Measurements from ENCODE around the gene NTMT2. TPM values are rescaled to one million over a fixed set of nuclear protein-coding genes. Genes with fewer than 3 reads are reported as not detected.

NTMT2 gene
- total and polyA plus RNA-seq, 2 of the 8 experiments (the other 6 are each of a cell fraction or from before 2014, with no cell fraction given): 0.38 TPM; not detected in 1

- H3K27ac ChIP-seq (ENCODE audit: low read depth, low read length): no peak overlapping the region
- TF ChIP-seq PHF8 (conservative IDR thresholded peaks at IDR 0.05; ENCODE audit: low read depth, low read length): no peak
- TF ChIP-seq TBP (IDR thresholded peaks at IDR 0.05; ENCODE audit: low read depth, low read length): no peak
- TF ChIP-seq SIX5 (IDR thresholded peaks at IDR 0.05; ENCODE audit: low read depth, low read length): no peak
- no peak for TF ChIP-seq TAF1 (IDR thresholded peaks at IDR 0.05; ENCODE audit: low read depth, low read length)
- TF ChIP-seq USF2 (IDR thresholded peaks at IDR 0.05; ENCODE audit: low read length): no peak
- no peak for TF ChIP-seq EGR1 (IDR thresholded peaks at IDR 0.05; ENCODE audit: borderline replicate concordance, low read depth, low read length)
- TF ChIP-seq RBBP5 (IDR thresholded peaks at IDR 0.05; ENCODE audit: borderline replicate concordance, low read depth, low read length): no peak
- TF ChIP-seq SAP30 (IDR thresholded peaks at IDR 0.05; ENCODE audit: insufficient read depth, insufficient replicate concordance, low read length): no peak
- no peak for TF ChIP-seq MAFK (IDR thresholded peaks at IDR 0.05; ENCODE audit: low read depth, low read length)
- TF ChIP-seq SIRT6 (IDR thresholded peaks at IDR 0.05; ENCODE audit: low read length): no peak
- TF ChIP-seq NRF1 (IDR thresholded peaks at IDR 0.05; ENCODE audit: low read depth, low read length): no peak
- no peak for TF ChIP-seq RFX5 (IDR thresholded peaks at IDR 0.05; ENCODE audit: borderline replicate concordance, low read depth, low read length)
Measured at GRCh38 chr1:170214117-170215032, 68.6 kb downstream of the NTMT2 start.

More at GRCh38 chr1:170214117-170215032, 68.6 kb downstream of the NTMT2 start:
- H2AK5ac ChIP-seq (ENCODE audit: low read depth, low read length): no peak overlapping the region
- POLR2A ChIA-PET (ENCODE audit: partially characterized antibody): no interaction called here
- H2BK12ac ChIP-seq (ENCODE audit: low read depth, low read length): no peak overlapping the region
- H3K79me1 ChIP-seq (ENCODE audit: low read depth, low read length): no peaks in the 10 kb centered on the region
- CTCF ChIA-PET (ENCODE audit: partially characterized antibody): no interaction called here
- DNase-seq (ENCODE audit: low read depth in 1 of 2, low spot score in 2 of 2) (no peak), FAIRE-seq (no peak)
- no peak overlapping the region for H3K4ac ChIP-seq (replicated peaks; ENCODE audit: insufficient read length, low read depth, low read length)
- H3K36me3 ChIP-seq (ENCODE audit: control insufficient read depth in 2 of 4, insufficient read depth in 4 of 4, low read length in 3 of 4): no peaks in the 10 kb centered on the region
- H2BK15ac ChIP-seq (ENCODE audit: low read length): 0 out of 2 replicates have a peak overlapping the region, but pooled peaks have one; percentile 49
- H3K4me1 ChIP-seq (replicated peaks in 1 of 4; ENCODE audit: control insufficient read depth in 3 of 4, insufficient read depth in 4 of 4, low read length in 3 of 4): no peaks in the 10 kb centered on the region; a peak in 1 of 7 replicates
- no peaks in the 10 kb centered on the region for H3K23me2 ChIP-seq (ENCODE audit: low read depth, low read length)
- no peak overlapping the region for H4K91ac ChIP-seq (replicated peaks; ENCODE audit: insufficient read length, low read length)
- H3K9me3 ChIP-seq (ENCODE audit: insufficient read depth in 2 of 2, low read depth in 1 of 2, low read length in 1 of 2): no peaks in the 10 kb centered on the region
- H3K56ac ChIP-seq (replicated peaks; ENCODE audit: insufficient read length, low read depth, low read length): no peak overlapping the region
- no peak overlapping the region for H4K5ac ChIP-seq (ENCODE audit: insufficient read length, low read depth, low read length)
- H3K14ac ChIP-seq (ENCODE audit: insufficient read length): no peak overlapping the region
- no peak overlapping the region for H3K23ac ChIP-seq (ENCODE audit: insufficient read length)
- no peak overlapping the region for H2BK5ac ChIP-seq (ENCODE audit: low read depth, low read length)
- no peak overlapping the region for H3K4me2 ChIP-seq (ENCODE audit: insufficient read depth in 1 of 2, low read depth in 2 of 2, low read length in 2 of 2)
- H3K18ac ChIP-seq (ENCODE audit: extremely low read depth, low read length): no peak overlapping the region
- H3K79me2 ChIP-seq (ENCODE audit: control insufficient read depth in 1 of 2, insufficient read depth in 2 of 2, low read length in 2 of 2): no peaks in the 10 kb centered on the region
- peaks cover 0 to 1% (median 0%) of the 10 kb centered on the region in 4 experiments; a peak in 1 of 7 replicates for H3K27me3 ChIP-seq (replicated peaks in 1 of 4; ENCODE audit: control insufficient read depth in 3 of 4, extremely low read depth in 1 of 4, insufficient read depth in 3 of 4, low read length in 3 of 4)
- no peak overlapping the region for H4K8ac ChIP-seq (ENCODE audit: extremely low read depth, insufficient read depth, low read length)
- H2BK120ac ChIP-seq (replicated peaks; ENCODE audit: low read depth, low read length): no peak overlapping the region
- no peak overlapping the region for H3K4me3 ChIP-seq (ENCODE audit: extremely low read depth in 1 of 4, insufficient read depth in 2 of 4, low read depth in 3 of 4, low read length in 4 of 4)
- no peak overlapping the region for H3K9ac ChIP-seq (replicated peaks in 1 of 4; ENCODE audit: extremely low read depth in 1 of 4, low read depth in 3 of 4, low read length in 3 of 4)
- H4K20me1 ChIP-seq (replicated peaks in 1 of 2; ENCODE audit: control insufficient read depth in 1 of 2, insufficient read depth in 2 of 2, low read length in 2 of 2): no peaks in the 10 kb centered on the region
- WGBS, 2 experiments (ENCODE audit: extremely low coverage in 1 of 2, insufficient coverage in 1 of 2, insufficient read length in 1 of 2, insufficient replicate concordance in 2 of 2, low coverage in 1 of 2, low lambda C conversion rate in 2 of 2, missing lambda C conversion rate in 1 of 2): 92% methylated on average over 10 of the region's 10 CpGs; no CpG with 5 or more reads in 1 of the 2 experiments
- no peak overlapping the region for H2BK20ac ChIP-seq (ENCODE audit: low read length)
- no peak overlapping the region for H2AFZ ChIP-seq (ENCODE audit: low read length)
